Frontal cortex (tissue), 4 donors: ENCODE results near the gene SIT1. TPM values are rescaled to one million over a fixed set of nuclear protein-coding genes. Genes with fewer than 3 reads are reported as not detected.
A peak's percentile ranks its signal among the peaks of the same experiment; 100 is the strongest.

Experiments used
- DNase-seq, 2 donors: peaks; one replicate each; pipeline ENCODE4 v3.0.0; 2012; ENCODE audit warnings: low spot score in 2 of 2
- FAIRE-seq: peaks from 2 replicates; lab custom pipeline; 2012; peaks lifted over from hg19 to GRCh38; lab: Jason Lieb, UNC
- total RNA-seq: library from RNA; depleted of rRNA; stranded (reverse); fragments of >200 nt; gene quantifications from one replicate; pipeline ENCODE4 v1.2.3, GENCODE V29; 2014
- donor health status: control.
- donor health status: control.
- donor health status: control.

Gene SIT1
- total RNA-seq, 1 donor from 2014 or later: not detected

DNA sequence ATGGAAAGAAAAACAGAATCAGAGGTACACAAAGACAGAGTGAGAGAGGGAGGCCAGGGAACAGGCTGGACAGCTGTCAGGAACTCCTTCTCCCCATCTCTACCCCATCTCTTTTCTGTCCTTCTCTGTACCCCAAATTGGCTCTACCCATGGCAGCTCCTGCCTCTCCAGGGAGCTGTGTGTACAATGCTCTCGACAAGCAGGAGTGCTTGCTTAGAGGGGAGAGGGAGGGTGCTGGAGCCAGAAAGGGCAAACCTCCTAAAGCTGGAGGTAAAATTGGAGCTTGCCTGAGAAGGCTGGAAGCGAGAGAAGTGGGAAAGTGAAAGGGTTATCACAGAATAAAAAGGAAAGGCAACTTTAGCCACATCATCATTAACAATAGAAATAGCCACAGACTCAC, 32.6 kb upstream of the SIT1 start:
- FAIRE-seq (no peak), DNase-seq (no peak)

DNA sequence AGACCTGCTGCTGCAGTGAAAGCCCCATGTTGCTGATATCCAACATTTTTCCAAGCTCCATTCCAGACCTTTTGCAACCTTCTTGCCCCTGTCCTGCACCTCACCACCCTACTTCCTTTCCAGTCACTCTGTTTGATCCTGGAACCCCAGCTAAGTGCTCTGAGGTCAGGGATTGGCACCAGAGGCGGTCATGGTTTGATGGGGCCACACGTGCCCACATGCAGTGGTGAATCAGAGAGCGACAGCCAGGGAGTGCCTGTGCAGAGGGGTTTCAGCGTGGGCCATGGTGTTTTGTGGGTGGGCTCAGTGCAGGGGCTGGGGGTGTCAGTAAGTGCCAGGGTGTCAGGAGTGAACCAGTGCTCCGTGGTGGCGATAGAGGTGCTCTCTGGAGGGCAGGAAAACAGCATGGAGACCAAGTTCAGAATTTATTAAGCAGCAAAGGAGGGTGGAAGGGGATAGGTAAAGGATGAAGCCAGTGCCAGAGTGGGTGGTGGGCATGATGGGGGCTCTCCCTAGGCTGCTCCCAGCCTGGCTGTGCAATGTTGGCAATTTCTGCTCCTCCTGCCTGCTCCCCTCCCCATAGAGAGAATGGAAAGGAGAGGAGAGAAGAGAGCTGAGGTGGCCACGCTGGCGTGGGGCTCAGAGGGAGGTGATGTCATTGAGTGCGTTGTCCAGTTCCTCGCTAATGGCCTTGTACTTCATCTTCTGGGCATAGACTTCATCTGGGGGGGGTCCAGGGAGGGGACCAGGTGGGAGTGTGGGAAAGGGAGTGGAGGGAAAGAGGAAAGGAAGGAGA, 32.0 kb upstream of the SIT1 start:
- FAIRE-seq: no peak

DNA sequence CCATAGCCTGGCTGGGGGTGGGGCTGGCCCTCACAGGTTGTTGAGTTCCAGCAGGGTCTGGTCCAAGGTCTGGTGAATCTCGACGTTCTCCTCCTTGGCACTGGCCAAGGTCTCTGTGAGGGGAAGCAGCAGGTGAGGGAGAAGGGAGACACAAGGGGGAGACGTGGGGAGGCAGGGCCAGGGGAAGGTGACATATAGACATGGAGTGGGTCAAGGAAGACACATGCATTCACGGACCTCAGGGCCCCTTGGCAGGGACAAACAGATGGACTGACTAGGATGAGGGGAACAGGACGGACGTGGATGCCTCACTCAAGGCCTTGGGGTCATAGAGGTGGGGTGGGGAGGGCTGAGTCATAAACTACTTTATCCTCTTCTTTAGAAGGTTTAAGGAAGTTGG, 31.3 kb upstream of the SIT1 start:
- DNase-seq (no peak), FAIRE-seq (no peak)

More for the DNA sequence above, 32.0 kb upstream of the SIT1 start:
- no peak for DNase-seq

DNA sequence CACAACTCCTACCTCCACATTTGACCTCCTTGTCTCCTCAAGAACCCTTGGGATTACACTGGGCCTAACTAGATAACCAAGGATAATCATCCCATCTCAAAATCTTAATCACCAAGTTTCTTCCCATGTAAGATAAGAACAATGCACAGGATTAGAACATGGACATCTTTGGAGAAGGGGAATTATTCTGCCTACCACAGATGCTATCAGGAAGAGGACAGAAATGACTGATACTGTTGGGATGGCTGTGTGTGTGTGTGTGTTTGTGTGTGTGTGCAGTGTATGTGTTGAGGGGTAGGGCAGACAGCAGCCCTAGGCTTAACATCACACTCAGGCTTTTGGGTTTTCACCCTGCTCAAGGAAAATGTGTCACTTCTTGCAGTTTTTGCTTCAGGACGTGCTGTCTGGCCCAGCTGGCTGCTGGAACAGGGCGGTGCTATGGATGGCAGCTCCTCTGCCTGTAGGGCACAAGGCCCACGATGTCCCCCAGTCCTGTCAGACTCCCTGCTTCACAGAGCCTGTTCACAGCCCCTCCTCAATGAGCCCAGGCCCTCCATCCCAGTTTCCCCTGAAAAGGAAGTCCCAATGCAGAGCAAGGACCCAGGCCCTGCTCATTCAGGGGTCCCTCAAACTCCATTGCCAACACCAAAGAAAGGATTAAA, 30.7 kb upstream of the SIT1 start:
- FAIRE-seq (no peak), DNase-seq (no peak)

DNA sequence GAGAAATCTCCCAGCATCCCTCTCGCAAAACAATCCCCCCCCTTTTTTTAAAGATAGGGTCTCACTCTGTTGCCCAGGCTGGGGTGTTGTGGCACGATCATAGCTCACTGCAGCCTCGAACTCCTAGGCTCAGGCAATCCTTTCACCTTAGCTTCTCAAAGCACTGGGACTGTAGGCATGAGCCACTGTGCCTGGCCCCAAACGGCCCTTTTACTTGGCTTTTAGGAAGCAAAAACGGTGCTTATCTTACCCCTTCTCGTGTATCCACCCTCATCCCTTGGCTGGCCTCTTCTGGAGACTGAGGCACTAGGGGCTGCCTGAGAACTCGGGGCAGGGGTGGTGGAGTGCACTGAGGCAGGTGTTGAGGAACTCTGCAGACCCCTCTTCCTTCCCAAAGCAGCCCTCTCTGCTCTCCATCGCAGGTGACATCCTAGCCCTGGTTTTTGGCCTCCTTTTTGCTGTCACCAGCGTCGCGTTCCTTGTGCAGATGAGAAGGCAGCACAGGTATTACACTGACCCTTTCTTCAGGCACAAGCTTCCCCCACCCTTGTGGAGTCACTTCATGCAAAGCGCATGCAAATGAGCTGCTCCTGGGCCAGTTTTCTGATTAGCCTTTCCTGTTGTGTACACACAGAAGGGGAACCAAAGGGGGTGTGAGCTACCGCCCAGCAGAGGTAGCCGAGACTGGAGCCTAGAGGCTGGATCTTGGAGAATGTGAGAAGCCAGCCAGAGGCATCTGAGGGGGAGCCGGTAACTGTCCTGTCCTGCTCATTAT, 29.8 kb upstream of the SIT1 start:
- DNase-seq: no peak

DNA sequence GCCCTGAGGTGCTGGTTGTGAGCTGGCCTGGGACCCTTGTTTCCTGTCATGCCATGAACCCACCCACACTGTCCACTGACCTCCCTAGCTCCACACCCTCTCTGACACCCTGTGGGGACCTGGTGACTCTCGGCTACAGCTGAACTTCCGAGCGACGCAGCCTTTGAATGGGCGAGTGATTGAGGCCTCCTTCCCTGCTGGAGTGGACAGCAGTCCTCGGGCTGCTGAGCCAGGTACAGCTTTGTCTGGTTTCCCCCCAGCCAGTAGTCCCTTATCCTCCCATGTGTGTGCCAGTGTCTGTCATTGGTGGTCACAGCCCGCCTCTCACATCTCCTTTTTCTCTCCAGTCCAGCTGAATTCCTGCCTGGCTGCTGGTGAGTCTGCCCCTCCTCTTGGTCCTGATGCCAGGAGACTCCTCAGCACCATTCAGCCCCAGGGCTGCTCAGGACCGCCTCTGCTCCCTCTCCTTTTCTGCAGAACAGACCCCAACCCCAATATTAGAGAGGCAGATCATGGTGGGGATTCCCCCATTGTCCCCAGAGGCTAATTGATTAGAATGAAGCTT, 29.1 kb upstream of the SIT1 start:
- DNase-seq (no peak), FAIRE-seq (no peak)

More for the DNA sequence above, 29.8 kb upstream of the SIT1 start:
- FAIRE-seq: no peak

DNA sequence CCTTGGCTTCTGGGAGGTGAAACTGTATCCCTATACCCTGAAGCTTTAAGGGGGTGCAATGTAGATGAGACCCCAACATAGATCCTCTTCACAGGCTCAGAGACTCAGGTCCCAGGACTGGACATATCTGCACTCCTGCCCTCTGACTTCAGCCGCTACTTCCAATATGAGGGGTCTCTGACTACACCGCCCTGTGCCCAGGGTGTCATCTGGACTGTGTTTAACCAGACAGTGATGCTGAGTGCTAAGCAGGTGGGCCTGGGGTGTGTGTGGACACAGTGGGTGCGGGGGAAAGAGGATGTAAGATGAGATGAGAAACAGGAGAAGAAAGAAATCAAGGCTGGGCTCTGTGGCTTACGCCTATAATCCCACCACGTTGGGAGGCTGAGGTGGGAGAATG, 28.4 kb upstream of the SIT1 start:
- DNase-seq: no peak
- no peak for FAIRE-seq

DNA sequence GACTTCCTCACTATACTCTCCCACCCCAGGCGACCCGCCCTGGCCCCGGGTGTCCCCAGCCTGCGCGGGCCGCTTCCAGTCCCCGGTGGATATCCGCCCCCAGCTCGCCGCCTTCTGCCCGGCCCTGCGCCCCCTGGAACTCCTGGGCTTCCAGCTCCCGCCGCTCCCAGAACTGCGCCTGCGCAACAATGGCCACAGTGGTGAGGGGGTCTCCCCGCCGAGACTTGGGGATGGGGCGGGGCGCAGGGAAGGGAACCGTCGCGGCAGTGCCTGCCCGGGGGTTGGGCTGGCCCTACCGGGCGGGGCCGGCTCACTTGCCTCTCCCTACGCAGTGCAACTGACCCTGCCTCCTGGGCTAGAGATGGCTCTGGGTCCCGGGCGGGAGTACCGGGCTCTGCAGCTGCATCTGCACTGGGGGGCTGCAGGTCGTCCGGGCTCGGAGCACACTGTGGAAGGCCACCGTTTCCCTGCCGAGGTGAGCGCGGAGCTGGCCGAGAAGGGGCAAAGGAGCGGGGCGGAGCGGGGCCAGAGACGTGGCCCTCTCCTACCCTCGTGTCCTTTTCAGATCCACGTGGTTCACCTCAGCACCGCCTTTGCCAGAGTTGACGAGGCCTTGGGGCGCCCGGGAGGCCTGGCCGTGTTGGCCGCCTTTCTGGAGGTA, 25.1 kb upstream of the SIT1 start:
- FAIRE-seq (no peak), DNase-seq (no peak)

DNA sequence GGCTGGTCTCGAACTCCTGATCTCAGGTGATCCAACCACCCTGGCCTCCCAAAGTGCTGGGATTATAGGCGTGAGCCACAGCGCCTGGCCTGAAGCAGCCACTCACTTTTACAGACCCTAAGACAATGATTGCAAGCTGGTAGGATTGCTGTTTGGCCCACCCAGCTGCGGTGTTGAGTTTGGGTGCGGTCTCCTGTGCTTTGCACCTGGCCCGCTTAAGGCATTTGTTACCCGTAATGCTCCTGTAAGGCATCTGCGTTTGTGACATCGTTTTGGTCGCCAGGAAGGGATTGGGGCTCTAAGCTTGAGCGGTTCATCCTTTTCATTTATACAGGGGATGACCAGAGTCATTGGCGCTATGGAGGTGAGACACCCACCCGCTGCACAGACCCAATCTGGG, 24.5 kb upstream of the SIT1 start:
- no peak for DNase-seq
- no peak for FAIRE-seq

DNA sequence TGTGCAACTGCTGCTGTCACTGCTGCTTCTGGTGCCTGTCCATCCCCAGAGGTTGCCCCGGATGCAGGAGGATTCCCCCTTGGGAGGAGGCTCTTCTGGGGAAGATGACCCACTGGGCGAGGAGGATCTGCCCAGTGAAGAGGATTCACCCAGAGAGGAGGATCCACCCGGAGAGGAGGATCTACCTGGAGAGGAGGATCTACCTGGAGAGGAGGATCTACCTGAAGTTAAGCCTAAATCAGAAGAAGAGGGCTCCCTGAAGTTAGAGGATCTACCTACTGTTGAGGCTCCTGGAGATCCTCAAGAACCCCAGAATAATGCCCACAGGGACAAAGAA, 23.3 kb upstream of the SIT1 start:
- DNase-seq (no peak), FAIRE-seq (no peak)

DNA sequence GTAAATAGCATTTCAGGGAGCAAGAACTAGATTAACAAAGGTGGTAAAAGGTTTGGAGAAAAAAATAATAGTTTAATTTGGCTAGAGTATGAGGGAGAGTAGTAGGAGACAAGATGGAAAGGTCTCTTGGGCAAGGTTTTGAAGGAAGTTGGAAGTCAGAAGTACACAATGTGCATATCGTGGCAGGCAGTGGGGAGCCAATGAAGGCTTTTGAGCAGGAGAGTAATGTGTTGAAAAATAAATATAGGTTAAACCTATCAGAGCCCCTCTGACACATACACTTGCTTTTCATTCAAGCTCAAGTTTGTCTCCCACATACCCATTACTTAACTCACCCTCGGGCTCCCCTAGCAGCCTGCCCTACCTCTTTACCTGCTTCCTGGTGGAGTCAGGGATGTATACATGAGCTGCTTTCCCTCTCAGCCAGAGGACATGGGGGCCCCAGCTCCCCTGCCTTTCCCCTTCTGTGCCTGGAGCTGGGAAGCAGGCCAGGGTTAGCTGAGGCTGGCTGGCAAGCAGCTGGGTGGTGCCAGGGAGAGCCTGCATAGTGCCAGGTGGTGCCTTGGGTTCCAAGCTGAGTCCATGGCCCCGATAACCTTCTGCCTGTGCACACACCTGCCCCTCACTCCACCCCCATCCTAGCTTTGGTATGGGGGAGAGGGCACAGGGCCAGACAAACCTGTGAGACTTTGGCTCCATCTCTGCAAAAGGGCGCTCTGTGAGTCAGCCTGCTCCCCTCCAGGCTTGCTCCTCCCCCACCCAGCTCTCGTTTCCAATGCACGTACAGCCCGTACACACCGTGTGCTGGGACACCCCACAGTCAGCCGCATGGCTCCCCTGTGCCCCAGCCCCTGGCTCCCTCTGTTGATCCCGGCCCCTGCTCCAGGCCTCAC, 22.6 kb upstream of the SIT1 start, which contains the start of gene CA9:
Gene CA9 (plus strand): TSS at position 797 of the 893 bp plus-strand sequence. CDS start 32 bp downstream, at position 829.
- DNase-seq (no peak), FAIRE-seq (no peak)

DNA sequence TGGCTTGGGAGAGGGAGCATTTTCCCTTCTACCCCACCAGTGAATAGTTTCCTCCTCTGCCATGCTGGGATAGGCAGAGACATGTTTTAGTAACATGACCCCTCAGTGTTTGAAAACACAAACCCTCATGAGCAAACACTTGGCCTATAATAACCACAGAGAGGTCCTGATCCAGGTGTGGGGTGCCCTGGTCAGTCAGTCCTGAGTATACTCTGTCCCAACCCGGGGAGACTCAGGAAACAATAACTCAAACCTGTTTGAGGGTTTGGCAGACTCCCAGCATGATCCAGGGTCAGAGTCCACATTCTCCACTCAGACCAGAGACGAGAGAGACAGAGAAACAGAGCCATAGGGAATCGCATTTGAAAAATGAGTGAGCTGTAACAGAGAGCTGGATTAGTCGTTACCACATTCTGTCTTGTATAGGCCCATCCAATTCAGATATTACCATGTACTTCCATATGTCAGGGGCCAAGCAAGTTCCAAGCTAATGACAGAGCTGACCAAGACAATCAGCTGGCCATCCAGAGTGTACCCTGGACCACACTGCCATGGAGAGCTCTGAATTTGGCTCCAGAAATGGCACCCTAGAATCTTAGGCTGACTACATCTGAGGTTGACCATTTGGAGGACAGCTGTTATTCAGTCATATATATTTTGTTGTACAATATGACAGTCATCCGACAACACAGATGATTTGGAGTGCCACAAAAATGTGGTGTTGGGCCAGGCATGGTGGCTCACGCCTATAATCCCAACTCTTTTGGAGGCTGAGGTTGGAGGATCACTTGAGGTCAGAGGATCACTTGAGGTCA, 18.8 kb upstream of the SIT1 start:
- DNase-seq (no peak), FAIRE-seq (no peak)

DNA sequence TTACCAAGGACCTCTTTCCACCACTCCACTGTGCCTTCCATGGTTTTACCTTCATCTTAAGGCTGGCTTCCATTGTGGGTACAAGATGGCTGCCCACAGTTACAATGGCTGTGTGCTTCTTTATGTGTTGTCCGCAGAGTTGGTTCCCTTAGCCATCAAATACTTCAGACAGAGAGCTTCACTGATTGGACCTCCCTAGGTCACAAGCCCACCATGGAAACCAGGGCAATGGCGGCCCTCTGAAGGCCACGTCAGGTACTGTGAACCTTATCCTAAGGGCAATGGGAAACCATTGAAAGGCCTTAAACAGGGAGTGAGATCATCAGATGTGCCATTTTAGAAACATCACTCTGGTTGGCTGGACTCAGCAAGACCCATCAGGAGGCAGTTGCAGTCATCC, 17.2 kb upstream of the SIT1 start:
- DNase-seq (no peak), FAIRE-seq (no peak)

DNA sequence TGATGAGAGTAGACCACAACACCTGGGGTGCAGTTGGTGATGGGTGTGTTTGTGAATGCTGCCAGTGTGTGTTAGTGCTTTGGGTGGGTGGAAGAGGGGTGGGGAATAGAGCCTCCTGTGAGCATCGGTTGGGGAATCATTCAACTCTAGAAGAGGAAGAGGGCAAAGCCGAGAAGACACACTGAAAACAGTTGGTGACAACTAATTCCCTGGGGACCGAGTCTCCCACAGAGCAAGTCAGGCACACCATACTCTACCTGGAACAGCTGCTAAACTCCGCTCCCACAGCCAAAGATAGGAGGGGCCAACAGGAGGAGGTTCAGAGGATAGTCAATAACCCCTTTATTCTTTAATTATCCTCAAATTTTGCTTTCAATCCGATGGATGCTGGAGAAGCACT, 15.8 kb upstream of the SIT1 start:
- FAIRE-seq (no peak), DNase-seq (no peak)

DNA sequence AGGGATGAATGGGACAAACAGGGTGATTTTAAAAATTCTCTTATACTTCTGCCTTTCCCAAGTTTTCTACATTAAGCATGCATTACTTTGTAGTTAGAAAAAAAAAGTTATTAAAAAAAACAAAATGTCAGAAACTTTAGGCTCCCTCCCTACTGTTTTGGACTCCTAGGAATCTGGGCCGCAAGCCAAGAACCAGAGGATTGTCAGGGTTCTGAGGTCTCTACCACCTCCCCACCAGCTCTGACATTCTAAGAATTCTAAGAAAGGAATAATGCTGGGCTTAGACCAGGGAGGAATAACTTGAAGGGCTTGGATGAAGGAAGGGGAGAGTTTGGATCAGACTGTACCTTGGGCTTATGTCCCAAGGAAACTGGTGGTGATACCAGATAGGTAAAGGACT, 15.3 kb upstream of the SIT1 start:
- DNase-seq: no peak
- FAIRE-seq: no peak

DNA sequence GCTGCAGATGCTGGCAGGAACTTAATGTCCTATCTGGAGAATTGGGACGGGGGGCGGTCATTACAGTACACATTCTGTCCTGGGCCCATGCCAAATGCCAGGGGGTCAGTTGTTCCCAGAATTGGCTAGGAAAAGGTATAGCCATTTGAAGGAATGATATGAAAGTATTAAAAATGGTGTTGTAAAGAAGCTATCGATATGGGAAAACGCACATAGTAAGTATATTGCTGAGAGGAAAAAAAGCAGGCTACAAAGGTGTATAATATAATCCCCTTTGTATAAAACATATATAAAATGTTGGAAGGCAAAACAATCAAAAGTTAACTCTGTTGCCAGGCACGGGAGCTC, 14.7 kb upstream of the SIT1 start:
- DNase-seq: no peak
- no peak for FAIRE-seq

DNA sequence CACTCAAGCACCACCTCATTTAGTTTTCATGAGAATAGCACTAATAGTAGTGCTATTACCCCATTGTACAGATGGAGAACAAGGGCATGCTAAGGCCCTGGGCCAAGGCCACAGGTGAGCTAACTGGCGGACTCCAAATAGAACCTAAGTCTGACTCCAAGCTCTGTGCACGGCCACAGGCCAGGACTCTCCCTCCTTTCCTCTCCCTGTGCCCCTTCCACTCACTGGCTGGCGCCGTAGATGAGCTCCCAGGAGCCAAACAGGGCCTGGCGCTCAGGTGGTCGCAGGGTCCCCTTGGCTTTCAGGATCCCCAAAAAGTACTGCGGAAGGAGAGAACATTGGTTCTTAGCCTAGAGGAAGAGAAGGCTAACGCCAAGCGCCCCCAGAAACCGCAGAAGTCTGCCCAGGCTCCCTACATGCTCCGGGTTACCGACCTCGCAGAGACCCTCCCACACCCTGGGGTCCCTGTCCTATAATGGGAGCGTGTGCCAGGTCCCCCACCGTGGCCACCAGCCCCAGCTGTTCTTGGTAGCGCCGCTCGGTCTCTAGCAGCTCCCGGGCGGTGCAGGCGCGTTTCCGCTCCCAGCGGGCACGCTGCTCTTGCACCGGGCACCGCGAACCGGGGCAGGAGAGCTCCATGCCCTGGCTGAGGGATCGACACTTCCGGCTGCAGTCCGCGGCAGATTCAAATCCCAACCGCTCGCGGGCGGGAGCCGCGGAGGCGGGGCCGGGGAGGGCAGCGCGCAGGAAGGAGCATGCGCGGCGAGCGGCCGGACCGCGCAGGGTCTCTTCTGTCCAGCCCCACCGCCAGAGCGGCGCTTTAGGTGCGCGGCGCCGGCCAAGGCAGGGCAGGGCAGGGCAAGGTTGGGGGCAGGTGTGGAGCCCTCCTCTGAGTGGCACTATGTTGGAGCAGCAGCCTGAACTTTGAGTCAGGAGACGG, 14.1 kb upstream of the SIT1 start, which contains the start of gene ARHGEF39:
Gene ARHGEF39 (minus strand): TSS at position 665 of the 940 bp plus-strand sequence. CDS start 26 bp downstream, at position 639.
- FAIRE-seq: no peak

More for the DNA sequence above, 14.1 kb upstream of the SIT1 start, which contains the start of gene ARHGEF39:
- DNase-seq: peak; percentile 80 to 91
